HG03039 (cell line): ENCODE measurements around the gene ALCAM.

Source experiments
- ATAC-seq: cut with Tn5 transposase; IDR thresholded peaks from one replicate; pipeline ENCODE4 v1.9.1; 2021; ENCODE audit warnings: mild to moderate bottlenecking, moderate library complexity; ENCODE audit not compliant: unreplicated experiment

Gene ALCAM

DNA sequence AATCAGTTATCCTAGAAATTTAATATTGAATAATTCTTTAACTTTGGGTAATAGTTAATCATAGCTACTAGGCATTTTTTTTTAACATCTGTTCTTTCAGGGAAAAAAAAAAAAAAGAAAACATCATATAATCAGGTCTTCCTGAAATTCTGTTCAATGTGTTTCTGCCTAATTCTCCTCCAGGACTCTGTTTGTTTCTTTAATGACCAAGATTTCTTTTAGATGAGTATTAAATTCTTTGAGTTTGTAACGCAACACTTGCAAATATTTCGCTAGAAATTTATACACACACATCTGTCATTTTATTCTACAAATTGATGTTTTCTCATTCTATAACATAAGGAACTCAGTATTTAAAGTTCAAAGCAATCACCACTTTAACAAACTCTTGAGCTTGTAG lies 56.7 kb downstream of the ALCAM start:
- no peak for ATAC-seq

DNA sequence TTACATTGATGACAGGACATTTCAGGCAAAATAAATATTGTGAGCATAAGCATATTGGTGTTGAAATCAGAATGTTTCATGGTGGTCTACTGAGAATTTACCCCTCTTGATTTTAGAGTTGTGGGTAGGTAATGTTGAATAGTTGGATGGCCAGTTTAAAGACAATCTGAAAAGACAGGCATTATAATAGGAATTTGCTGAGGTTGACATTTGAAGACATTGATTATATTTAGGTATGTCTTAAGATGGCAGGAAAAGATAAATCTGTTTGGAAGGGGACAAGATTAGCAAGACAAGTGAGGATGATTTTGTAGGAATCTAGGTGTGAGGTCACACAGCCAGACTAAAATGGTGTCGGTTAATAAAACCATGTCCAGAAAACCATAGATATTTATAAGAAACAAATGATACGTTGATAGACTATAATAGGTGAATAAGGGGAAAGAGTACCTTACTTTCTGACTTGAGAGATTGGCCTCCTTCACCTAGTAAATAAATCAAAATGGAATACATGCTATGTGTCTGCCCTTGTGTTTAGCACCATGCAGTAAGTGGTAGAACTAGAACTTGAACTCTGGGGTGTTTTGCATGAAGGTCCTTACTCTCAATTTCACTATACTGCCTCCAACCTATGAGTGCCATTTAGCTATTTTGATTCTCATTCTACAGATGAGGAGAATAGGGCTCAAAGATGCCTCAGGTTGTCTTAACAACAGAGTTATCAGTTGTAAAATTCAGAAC lies 57.9 kb downstream of the ALCAM start:
- ATAC-seq: no peak

DNA sequence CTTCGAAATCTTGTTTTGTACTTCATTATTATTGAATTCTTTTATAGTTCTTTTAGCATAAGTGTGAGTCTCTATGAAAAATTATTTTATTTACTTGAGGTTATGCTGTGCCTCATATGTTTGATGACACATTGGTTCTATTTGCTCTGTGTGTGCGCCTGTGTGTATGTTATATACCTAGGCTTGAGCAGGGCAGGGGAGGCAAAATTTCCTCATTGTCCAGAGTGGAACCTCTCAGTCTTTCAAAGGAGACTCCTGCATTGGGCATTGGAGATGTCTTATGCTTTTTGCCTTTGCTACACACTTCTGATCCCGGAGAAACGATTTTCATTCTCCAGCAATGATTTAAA lies 58.4 kb downstream of the ALCAM start:
- ATAC-seq: no peak

DNA sequence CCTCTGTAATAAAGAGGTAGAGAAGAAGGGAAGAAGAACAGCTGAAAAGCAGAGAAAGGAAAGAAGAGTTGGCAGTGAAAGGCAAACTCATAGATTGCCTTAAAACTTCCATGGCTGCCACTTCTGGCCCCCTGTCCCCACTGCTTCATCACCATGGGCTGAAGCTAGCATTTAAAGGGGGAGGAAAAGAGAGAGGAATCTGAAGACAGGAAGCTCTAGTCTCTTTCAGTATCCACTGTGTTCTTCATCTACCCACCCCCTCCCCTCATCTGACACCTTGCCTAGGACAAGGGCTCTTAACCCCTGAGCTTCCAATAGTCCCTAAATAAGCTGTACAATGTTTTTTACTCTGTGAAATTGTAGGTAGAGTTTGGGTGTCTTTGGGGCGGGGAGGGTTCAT lies 60.6 kb downstream of the ALCAM start:
- no peak for ATAC-seq

DNA sequence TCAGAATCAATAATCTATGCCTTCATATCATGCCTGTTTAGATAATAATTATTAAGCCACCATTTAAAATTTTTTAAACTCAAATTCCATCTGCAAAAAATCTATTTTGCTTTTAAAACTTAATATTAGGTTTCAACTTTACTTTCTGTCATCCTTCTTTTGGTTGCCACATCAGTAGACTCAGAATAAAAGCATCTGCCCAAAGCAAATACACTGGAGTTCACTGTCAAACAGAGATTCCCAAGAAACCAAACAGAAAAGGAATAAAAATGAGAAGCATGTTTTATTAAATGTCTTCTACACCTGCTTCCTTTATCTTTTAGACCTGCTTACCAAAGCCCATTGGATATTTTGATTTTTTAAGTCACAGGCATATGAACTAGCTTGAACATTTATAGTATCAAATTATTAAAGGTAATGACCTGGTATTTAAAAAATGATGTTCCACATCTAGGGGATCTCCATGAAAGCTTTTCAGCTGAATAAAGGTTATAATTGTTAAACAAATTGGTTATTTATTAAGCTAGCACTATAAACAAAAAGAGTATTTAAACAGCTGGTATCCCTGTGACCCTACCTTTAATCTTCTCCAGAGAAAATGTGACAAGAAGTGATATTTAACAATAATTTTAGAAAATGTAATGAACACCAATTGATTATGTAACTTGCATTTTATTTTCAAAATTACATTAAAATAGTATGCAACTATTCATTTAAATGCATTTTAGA lies 62.5 kb downstream of the ALCAM start:
- ATAC-seq: no peak

DNA sequence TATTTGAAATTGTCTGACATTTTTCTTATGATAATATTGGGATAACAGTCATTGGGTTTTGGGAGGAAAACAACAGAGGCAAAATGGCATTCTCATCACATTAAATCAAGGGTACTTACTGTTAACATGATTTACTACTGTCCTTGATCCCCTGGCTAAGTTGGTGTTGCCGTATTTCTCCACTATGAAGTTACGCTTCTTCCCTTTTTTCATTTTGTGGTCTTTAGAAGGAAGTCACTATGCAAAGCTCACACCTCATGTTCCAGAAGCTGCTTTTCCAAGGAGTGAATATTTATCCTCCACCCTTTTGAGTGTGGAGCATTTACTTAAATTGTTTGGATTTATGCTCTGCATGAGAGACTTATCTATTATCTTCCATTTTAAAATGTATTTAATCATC lies 63.7 kb downstream of the ALCAM start:
- no peak for ATAC-seq

DNA sequence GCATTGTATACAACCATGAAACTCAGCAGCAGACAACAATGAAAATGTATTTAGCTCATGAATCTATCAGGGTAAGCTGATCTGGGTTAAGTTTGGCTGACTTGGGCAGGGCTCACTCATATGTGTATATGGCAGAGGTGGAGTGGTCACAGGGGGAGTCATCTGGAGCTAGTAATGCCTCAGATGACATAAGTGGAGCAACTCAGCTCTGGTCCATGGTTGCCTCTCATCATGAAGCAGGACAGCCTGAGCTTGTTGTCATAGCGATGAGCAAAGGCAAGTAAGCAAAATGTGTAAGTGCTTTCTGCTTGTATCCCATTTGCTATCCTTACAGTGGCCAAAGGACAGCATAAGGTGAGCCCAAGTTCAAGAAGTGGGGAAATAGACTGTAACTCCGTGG lies 64.5 kb downstream of the ALCAM start:
- ATAC-seq: peak; percentile 51

DNA sequence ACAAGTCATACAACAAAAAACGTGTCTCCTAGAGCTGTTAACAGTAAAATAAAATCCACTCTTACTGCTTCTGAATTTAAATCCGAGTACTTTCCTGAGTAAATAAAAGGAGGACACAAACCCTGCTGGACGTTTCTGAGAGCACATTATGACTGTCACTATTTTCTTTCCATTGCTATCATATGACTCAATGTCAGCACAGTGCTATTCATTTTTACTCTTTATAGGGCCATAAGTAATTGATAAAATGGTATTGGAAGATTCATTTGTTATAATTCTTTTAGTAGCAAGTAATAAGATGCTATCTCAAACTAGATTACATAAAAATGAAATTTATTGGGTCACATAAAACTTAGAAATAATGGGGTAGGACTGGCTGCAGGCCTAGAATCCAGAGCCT lies 68.6 kb downstream of the ALCAM start:
- ATAC-seq: no peak

DNA sequence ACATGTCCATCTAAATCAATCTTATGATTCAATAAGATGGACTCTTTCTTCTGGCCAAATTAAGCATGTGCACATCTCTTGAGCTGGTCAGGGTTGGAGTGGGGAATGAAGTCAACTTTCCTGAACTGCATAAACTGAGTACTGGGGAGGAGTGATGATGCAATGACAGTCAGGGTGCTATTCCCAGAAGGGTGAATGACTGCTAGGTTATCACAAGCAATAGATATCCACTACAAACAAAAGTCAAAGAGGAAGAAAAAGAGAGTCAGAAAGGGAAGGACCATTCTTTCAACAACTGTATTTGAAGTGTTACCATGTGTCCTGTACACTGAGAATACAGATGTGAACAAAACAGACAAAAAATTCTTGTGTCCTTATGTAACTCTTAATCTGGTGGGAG lies 70.0 kb downstream of the ALCAM start:
- no peak for ATAC-seq

DNA sequence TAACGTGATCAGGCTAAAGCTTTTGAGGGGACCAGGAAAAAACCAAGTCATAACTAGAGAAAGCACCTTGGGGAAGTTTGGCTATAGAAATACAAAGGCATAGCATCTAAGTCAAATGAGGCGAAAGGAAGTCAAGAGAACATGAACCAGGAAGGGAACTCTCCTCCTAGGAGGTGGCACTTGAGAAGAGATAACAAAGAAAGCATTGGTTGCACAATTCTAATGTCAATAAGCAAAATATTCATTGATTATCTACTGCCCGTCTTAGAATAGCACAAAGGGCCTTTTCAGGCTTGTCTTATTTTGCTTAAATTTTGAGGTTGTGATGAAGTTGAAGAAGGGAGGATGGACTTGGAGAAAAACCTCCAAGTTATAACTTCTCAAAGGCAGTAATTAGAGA lies 73.4 kb downstream of the ALCAM start:
- no peak for ATAC-seq

DNA sequence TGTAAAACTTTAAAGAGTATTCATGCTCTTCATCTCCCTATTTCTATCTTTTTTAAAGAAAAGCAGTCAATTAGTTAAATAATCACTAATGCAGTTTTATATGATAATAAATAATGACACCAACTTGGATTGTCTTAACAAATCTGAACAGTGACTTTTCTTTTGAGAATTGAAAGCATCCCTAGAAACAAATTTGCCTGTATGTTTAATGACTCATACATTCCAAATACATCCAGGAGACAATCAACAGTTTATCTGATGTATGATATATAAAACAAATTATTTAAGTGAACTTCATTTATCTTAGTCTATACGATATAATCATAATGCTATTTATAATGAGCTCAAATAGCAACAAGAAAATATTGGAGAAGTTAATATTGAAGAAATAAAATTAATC lies 78.0 kb downstream of the ALCAM start:
- no peak for ATAC-seq

DNA sequence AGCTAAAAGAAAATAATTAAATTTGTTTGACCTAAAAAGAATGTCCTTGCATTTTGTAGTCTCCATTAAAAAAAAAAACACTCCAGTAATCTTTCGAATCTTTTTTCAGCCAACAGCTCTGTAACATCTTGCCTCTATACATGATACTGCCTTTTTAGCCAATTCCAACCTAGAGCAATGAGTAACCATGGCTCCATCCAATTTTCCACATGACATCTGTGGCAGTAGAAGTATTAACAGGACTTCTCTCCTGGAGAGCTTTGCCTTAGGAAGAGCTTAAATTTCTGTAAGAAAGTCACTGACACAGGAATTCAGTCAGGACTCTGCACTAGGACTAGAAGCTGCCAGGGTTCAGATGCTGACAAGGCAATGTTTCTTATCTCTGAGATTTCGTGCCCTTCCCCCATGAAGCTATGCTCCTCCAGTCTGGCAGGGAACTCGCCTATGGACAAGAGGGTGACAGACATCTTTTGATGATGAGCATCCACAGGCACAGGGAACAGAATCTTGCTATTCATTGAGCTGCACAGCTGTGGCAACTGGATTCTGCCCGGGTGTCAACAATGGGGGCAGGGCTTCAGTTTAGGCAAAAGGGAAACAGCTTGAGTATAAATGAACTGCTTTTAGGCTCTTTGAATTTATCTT lies 81.8 kb downstream of the ALCAM start:
- ATAC-seq: no peak

DNA sequence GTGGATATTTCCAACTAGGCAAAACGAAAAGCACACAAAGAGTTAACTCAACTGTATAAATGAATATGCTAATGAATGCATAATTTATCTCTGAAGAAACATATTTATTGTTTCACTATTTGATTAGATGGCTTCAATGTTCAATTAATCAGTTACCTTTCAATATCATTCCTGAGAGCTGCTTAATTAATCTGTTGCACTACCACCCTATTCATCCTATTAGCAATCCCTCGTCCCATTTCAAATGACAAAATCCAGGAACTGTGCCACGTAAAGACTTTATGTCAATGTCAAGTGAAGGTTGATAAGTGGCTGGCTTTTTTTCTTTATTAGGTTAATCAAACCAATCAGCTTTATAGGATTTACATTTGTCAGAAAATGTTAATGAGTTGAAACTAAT lies 82.7 kb downstream of the ALCAM start:
- no peak for ATAC-seq

DNA sequence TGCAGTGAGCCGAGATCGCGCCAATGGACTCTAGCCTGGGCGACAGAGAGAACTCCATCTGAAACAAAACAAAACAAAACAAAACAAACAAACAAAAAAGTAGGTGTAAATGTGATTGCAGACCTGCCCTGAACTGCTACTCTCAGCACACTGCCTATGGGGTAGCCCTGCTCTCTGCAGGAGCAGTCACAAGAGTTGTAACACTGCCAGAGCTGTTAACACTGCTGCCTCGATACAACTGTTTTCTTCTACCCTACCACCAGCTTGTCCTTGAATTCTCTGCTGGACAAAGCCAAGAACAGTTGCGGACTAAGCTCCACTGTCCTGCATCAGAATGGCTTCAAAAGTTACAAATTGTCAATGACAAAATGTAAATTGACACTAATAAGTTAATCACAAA lies 89.3 kb downstream of the ALCAM start:
- no peak for ATAC-seq

DNA sequence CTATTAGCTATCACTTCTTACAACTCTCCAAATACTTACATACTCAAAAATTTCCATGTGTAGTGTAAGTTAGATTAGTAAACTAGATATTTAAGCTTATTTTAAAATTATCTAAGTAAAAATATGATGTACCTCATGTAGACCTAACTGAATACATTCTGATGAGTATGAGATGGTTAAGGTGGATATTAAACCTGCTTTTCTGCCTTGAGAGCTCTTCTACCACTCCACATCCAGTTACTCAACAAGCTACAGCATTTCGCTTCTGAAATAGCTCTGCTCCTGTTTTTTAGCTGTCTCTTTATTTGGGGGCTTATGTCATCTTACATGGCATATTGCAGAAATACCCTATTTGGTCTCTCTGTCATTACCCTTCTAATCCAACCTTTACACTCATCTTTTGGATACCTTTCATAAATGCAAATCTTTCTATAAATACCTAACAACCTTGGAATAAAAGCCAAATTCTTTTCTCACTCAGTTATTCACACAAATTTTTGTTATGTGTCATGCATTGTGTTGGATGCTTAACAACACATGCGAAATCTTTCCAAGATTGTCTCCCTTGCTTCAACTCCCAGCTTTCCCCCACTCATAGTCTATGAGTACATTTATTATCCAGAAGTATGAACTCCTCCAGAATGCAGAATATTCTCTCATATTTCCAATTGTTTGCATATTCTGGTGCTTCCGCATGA lies 92.0 kb downstream of the ALCAM start:
- no peak for ATAC-seq

DNA sequence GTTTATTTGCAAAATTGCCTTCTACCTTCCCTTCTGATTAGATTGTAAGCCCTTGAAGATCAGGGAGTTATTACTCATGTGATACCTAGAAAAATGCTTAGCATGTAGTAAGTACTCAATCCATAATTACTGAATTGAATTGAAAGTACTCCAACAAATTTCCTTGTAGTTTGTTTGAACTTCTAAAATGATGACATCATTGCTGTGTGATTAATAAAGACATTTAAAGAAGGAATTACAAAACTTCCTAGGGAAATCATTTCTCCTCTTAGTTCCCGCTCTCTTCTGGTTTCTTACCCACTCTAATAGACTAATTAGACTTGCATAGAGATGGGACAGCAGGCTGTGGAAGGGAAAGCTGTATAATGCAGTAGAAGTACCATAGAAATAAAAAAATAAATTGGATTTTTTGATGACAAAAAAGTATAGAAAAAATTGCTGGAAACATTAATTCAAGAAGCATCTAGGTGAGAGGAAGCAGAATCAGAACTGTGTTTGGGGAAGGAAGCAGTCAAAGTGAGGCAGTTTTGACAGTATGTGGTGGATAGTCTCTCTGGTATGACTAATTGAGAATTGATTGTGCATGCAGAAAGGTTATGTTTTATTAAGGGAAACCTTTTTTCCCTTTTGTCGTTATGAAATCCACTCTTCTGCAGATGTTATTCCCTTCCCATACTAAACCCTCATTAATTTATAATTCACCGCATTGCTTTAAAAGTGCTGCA lies 93.0 kb downstream of the ALCAM start:
- ATAC-seq: no peak

DNA sequence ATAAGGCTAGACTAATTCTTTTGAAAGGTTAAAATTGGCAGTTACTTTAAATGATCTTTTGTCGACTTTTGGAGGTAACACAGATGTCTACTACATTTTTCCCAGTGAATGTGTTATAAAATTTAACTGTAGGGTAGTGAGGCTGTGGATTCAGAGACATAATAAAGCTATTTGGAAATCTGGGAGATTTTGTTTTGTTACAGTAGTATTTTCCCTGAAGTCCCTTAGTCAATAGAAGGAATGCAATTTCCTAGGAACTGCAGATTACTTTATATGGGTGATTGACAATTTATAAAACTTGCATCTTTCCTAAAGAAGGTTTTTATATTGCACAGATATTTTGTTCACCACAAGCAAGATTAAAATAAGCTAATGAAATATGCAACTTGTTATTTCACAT lies 96.9 kb downstream of the ALCAM start:
- ATAC-seq: no peak

DNA sequence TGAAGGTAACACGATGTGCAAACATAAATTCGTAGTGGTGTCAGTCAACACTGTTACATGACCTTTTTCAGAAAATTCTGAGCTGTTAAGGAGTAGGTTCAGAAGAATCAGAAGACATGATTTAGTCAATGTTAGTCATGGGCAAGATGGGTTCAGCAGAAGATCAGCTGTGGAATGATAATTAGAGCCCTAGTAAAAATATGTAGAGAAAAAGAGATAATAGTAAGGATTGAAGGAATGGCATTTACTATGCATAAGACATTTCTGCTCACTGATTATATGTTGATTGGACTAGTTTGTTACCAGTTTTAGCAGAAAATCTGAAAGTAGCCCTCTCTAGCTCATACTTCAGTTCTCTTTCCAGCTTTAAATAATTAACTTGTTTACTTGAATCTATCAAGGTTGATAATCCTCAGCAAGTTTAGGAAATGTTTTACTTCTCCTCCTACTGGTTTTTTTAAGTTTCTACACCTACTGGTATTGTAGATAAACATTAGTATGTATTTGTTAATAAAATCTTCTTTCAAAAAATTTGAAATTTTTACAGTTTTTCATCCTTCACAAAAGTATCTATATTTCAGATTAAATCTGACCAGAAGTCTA lies 98.6 kb downstream of the ALCAM start:
- ATAC-seq: no peak

DNA sequence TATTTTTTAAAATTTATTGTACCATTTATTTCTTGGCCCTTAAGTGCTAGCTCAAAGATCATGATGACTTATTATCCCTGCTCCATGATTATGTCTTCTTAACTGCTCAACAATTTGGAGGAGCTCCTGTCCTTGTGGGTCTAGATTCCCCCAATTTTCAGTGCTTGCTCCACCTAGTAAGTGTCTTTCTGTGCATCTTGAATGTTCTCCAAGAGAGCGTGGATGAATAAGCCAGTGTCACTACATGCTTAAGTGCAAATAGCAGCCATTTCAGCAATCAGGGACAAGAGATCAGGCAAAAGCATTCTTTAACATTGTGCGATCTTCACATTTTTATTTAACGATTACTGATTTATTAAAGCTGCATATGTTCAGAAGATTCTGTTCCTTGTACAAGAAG lies 99.4 kb downstream of the ALCAM start:
- ATAC-seq: no peak

DNA sequence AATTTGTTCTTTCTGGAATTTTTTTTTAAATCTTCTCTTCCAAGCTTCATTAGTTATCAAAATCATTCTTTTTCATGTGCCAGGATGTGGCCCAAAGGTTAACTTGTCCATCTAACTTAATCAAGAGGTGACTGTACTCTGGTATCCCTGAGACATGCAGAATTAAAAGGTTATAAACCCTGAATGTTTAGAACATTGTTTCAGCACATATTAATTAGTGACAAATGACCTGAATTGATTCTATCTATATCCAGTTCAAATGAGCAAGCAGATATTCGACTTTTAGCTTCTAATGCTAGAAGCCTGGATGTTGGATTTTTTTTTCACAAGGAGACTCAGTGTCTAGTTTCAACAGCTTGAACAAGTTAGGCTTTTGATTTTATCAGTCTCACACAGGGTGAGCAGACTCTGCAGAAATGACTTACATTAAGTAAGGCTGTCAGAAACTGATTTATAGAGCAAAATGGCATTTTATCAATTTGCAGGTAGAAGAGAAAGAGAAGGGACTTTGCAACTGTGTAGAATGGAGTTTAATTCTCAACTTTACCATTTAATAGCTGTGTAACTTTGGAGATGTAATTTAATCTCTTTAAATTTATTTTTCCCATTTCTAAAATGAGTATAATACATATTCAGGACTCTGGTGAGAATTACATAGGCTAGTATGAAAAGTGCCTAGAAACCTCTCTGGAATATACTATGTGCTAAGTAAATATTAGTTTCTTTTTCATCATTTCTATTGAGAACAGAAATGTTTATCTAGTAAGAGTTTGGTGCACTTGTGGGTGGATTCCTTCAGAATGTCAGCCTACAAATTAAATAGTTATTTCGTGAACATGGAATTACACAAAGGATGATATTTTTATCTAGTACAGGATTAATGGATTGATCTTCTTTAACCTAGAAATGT lies 100.0 kb downstream of the ALCAM start:
- no peak for ATAC-seq
